HepG2 (cell line): ENCODE data around the gene CCDC158. TPM values are rescaled to one million over a fixed set of nuclear protein-coding genes. Genes with fewer than 3 reads are reported as not detected.

Experiments
- ATAC-seq: fragments of 200-7000 bp; cut with Tn5 transposase; 3 replicates; pipeline ENCODE4 v1.9.1; 2020; ENCODE audit warnings: mild to moderate bottlenecking, moderate library complexity
- BruUV-seq: library from RNA; stranded (reverse); fragments of 400-500 nt; replicated peaks from 2 replicates; lab custom pipeline; 2021; lab: Mats Ljungman, UMichigan
- CTCF ChIA-PET: fragments of 300-600 bp; formaldehyde crosslinking; extraction: SDS; loops from one replicate; lab custom pipeline; 2021; ENCODE audit warnings: low total read pairs, inconsistent platforms, low intra/inter-chr PET ratio; lab: Yijun Ruan, JAX
- POLR2A ChIA-PET: fragments of 350-600 bp; sonication (Branson Sonifier 250); formaldehyde crosslinking; loops from one replicate; lab custom pipeline; 2020; ENCODE audit warnings: antibody characterized with exemption, inconsistent platforms; lab: Yijun Ruan, JAX
- DNase-seq: peaks from one replicate; pipeline ENCODE4 v3.0.0-alpha.2; 2015; ENCODE audit warnings: low spot score
- FAIRE-seq: peaks from 3 replicates; lab custom pipeline; 2011; peaks lifted over from hg19 to GRCh38; lab: Jason Lieb, UNC
- H2AFZ ChIP-seq: one replicate; pipeline ENCODE4 v1.6.1; 2011; ENCODE audit warnings: low read length, inconsistent platforms
- H3K27ac ChIP-seq: fragments of 300-600 bp; 3 replicates; pipeline ENCODE4 v1.8.0; 2011; ENCODE audit warnings: mixed run types, mild to moderate bottlenecking, mixed read lengths, low read length, inconsistent platforms; ENCODE audit not compliant: insufficient read depth; ENCODE audit errors: extremely low read length
- H3K27me3 ChIP-seq, 2 experiments: fragments of 200-600 bp in 1 of 2; 2 replicates in 1 of 2; 3 replicates in 1 of 2; pipeline versions ENCODE4 v1.6.0 to v1.8.0; 2011; ENCODE audit warnings: low read length in 2 of 2, mild to moderate bottlenecking in 2 of 2, moderate library complexity in 2 of 2, inconsistent platforms in 1 of 2; ENCODE audit not compliant: insufficient read depth in 2 of 2, control insufficient read depth in 1 of 2
- H3K36me3 ChIP-seq, 2 experiments: fragments of 200-600 bp in 1 of 2; replicated peaks in 1 of 2; 2 replicates in 1 of 2; 3 replicates in 1 of 2; pipeline versions ENCODE4 v1.5.1 to v1.8.0; 2011; ENCODE audit warnings: low read length in 2 of 2, inconsistent platforms in 1 of 2; ENCODE audit not compliant: insufficient read depth in 2 of 2, control insufficient read depth in 1 of 2
- H3K4me1 ChIP-seq: 2 replicates; pipeline ENCODE4 v1.5.1; 2012; ENCODE audit warnings: low read length, inconsistent platforms; ENCODE audit not compliant: insufficient read depth
- H3K4me2 ChIP-seq: 2 replicates; pipeline ENCODE4 v1.6.0; 2011; ENCODE audit warnings: low read depth, low read length, inconsistent platforms
- H3K4me3 ChIP-seq, 3 experiments: fragments of 200-600 bp in 1 of 3; sonication (generic), shearing (Covaris generic) in 1 of 3; replicated peaks in 1 of 3; 2 replicates each; pipeline ENCODE4 v1.5.1; 2011 to 2016; ENCODE audit warnings: low read length in 3 of 3, inconsistent platforms in 2 of 3, low read depth in 2 of 3, mild to moderate bottlenecking in 2 of 3, control low read depth in 1 of 3, mixed read lengths in 1 of 3; ENCODE audit not compliant: insufficient read depth in 1 of 3
- H3K79me2 ChIP-seq: one replicate; pipeline ENCODE4 v1.6.1; 2011; ENCODE audit warnings: low read length, inconsistent platforms; ENCODE audit not compliant: insufficient read depth
- H3K9ac ChIP-seq: 2 replicates; pipeline ENCODE4 v1.6.0; 2011; ENCODE audit warnings: mild to moderate bottlenecking, low read depth, low read length, inconsistent platforms; ENCODE audit not compliant: insufficient read depth
- H3K9me3 ChIP-seq: 2 replicates; pipeline ENCODE4 v1.5.1; 2012; ENCODE audit warnings: mild to moderate bottlenecking, low read length
- H4K20me1 ChIP-seq: 2 replicates; pipeline ENCODE4 v1.6.0; 2011; ENCODE audit warnings: inconsistent platforms, mild to moderate bottlenecking, low read length, moderate library complexity; ENCODE audit not compliant: insufficient read depth
- SATB2 ChIP-seq: sonication (generic); formaldehyde crosslinking; IDR thresholded peaks from 2 replicates; pipeline ENCODE4 v1.5.0; 2020; ENCODE audit warnings: missing genetic modification reagents
- ZNF17 ChIP-seq: sonication (generic); formaldehyde crosslinking; IDR thresholded peaks from 2 replicates; pipeline ENCODE4 v1.5.0; 2020; ENCODE audit warnings: mild to moderate bottlenecking, missing genetic modification reagents
- WGBS: methylation state at CpG from one replicate; pipeline ENCODE4 v1.1.6; 2017; ENCODE audit warnings: low lambda C conversion rate; 5-methylcytosine and 5-hydroxymethylcytosine counted together
- in situ Hi-C: cut with HindIII; loops from 2 replicates; pipeline ENCODE4 v1.10.0; 2017; ENCODE audit warnings: low pct_unique_long_range_greater_than_20kb; ENCODE audit not compliant: extremely low pct_ligation_motif_present
- intact Hi-C: fragments of 100-400 bp; cut with micrococcal nuclease; formaldehyde crosslinking; loops from one replicate; pipeline ENCODE4 v1.10.0; 2022; ENCODE audit not compliant: unreplicated experiment
- polyA plus RNA-seq, 8 experiments: library from polyadenylated mRNA; depleted of rRNA in 3 of 8; stranded (reverse) in 7 of 8; unstranded in 1 of 8; fragments of >200 nt; fragmentation: Illumina TruSeq in 4 of 8; extraction: Trizol in 4 of 8; gene quantifications; 2 replicates each; pipeline versions ENCODE4 v1.2.1 to v1.2.3, GENCODE V29; 2011 to 2016; ENCODE audit warnings: low read depth in 4 of 8, missing spikeins in 1 of 8, mixed read lengths in 1 of 8; ENCODE audit not compliant: insufficient read depth in 1 of 8
- total RNA-seq, 5 experiments: library from RNA; depleted of rRNA; stranded (reverse); fragments of >200 nt; fragmentation: Illumina TruSeq; extraction: Trizol; gene quantifications; 2 replicates each; pipeline ENCODE4 v1.2.3, GENCODE V29; 2016; ENCODE audit warnings: low read depth in 1 of 5
- TF ChIP-seq, protein P1 (sequence below): sonication (generic); formaldehyde crosslinking; IDR thresholded peaks from 2 replicates; pipeline ENCODE4 v1.5.0; 2020; ENCODE audit warnings: missing genetic modification reagents

Gene CCDC158
- total and polyA plus RNA-seq, 2 of the 13 experiments (the other 11 are each of a cell fraction or from before 2014, with no cell fraction given) = not detected

DNA sequence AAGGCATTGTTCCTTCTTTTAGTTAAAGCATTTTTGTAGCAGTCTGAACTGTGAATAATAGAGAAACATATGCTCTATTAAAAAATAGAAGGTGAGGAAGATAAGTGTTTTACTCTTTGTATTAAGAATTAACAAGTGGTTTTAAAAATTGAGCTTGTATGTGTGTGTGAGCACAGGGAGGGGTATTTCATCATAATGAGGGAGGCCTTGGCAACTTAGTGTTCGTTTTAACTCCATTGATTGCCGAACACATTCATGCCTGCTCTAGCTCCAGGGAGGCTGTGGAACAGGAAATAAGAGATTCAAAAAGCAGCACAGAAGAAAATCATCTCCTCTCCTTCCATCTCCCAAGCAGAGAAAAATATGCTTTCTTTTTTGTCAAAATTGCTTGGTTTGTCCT, 28.9 kb upstream of the CCDC158 start:
- WGBS = 11% methylated on average over 2 of the region's 2 CpGs
- intact Hi-C loops = no loop called here
- no peaks in the 10 kb centered on the region for H3K9me3 ChIP-seq
- no peaks in the 10 kb centered on the region for H3K79me2 ChIP-seq
- ATAC-seq = peak; percentile 56; the same call in 1 of the 3 replicates
- no TSS peak for BruUV-seq
- H3K27me3 ChIP-seq = 0 out of 5 replicates have a peak, but pooled peaks cover 0 to 3% of the 10 kb centered on the region in 2 experiments
- no peak for TF ChIP-seq ZNF17 (CRISPR knock-in tag)
- no peak for TF ChIP-seq SATB2 (CRISPR knock-in tag)
- H3K4me3 ChIP-seq = no peak overlapping the region
- no peak overlapping the region for H2AFZ ChIP-seq
- H3K27ac ChIP-seq = no peak overlapping the region
- in situ Hi-C loops = no loop called here
- no peak for DNase-seq
- H3K4me1 ChIP-seq = no peaks in the 10 kb centered on the region; the same call in 1 of the 2 replicates
- H3K36me3 ChIP-seq = no peaks in the 10 kb centered on the region
- CTCF ChIA-PET = no interaction called here
- no peak overlapping the region for H3K9ac ChIP-seq
- H3K4me2 ChIP-seq = no peak overlapping the region
- no peaks in the 10 kb centered on the region for H4K20me1 ChIP-seq
- FAIRE-seq = no peak
- POLR2A ChIA-PET = no interaction called here

DNA sequence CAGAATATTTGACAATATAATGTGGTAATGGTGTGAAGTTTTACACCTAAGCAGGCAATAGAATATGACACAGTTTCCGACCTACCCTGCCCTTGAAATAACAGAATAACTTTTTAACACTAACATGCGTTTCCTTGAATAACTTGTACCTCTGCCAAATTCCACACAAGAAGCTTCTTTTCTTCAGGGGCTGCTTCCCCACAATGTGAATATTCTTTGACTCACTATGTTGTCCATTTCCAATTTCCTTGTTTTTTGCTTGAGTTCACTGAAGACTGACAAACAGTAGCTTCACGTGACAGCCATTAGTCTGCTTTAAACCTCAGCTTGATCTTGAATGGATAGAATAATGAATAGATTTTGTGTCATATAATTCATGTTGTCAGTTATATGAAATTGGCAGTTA, 28.4 kb upstream of the CCDC158 start:
- DNase-seq (no peak), FAIRE-seq (no peak), ATAC-seq (no peak)
- WGBS = 26% methylated on average over 3 of the region's 3 CpGs
- POLR2A ChIA-PET = no interaction called here
- Histone ChIP-seq H2AFZ (no peak overlapping the region), H3K4me1 (no peaks in the 10 kb centered on the region; the same call in 1 of the 2 replicates), H3K27ac (no peak overlapping the region), H3K79me2 (no peaks in the 10 kb centered on the region), H3K9me3 (no peaks in the 10 kb centered on the region), H3K36me3 (no peaks in the 10 kb centered on the region), H3K9ac (no peak overlapping the region), H4K20me1 (no peaks in the 10 kb centered on the region), H3K4me2 (no peak overlapping the region), H3K27me3 (0 out of 5 replicates have a peak, but pooled peaks cover 0 to 3% of the 10 kb centered on the region in 2 experiments), H3K4me3 (no peak overlapping the region)
- CTCF ChIA-PET = no interaction called here
- intact Hi-C loops = no loop called here
- in situ Hi-C loops = no loop called here
- BruUV-seq = no TSS peak
- TF ChIP-seq, protein P1, sequence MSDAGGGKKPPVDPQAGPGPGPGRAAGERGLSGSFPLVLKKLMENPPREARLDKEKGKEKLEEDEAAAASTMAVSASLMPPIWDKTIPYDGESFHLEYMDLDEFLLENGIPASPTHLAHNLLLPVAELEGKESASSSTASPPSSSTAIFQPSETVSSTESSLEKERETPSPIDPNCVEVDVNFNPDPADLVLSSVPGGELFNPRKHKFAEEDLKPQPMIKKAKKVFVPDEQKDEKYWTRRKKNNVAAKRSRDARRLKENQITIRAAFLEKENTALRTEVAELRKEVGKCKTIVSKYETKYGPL (CRISPR knock-in tag) = no peak
